ENCODE measurements around the gene RASEF.

Gene RASEF

DNA sequence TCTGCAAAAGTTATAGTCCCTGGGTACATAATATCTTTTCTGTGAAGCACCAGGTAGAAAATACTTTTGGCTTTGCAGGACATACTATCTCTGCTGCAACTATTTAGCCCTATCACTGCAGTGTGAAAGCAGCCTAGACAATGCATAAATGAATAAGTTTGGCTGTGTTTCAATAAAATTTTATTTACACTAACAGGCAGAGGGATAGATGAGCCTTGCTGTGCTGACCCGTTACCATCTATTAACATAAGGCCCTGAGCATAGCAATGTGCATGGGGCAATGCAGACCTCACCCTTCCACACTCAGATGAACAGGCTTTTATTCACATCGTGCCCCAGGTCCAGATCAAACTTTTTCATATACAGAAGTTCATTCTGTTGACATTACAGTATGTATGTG is 27.8 kb downstream of the RASEF start:
- TF ChIP-seq NFIC (IDR thresholded peaks at IDR 0.05) (no peak), CEBPB (IDR thresholded peaks at IDR 0.05) (no peak), ZBTB7A (IDR thresholded peaks at IDR 0.05; ENCODE audit: low read depth) (no peak), EGR1 (IDR thresholded peaks at IDR 0.05) (no peak), TEAD4 (IDR thresholded peaks at IDR 0.05) (no peak), FOXM1 (IDR thresholded peaks at IDR 0.05; ENCODE audit: borderline replicate concordance, low read depth) (no peak), RAD21 (IDR thresholded peaks at IDR 0.05; ENCODE audit: low read depth) (no peak), YY1 (IDR thresholded peaks at IDR 0.05; ENCODE audit: low read depth) (no peak), EP300 (IDR thresholded peaks at IDR 0.05; ENCODE audit: borderline replicate concordance) (no peak), TAF1 (IDR thresholded peaks at IDR 0.05; ENCODE audit: low read depth) (no peak), TCF12 (IDR thresholded peaks at IDR 0.05; ENCODE audit: low read depth) (no peak), CREB1 (IDR thresholded peaks at IDR 0.05; ENCODE audit: low read depth) (no peak)
- TF ChIP-seq, protein P1, sequence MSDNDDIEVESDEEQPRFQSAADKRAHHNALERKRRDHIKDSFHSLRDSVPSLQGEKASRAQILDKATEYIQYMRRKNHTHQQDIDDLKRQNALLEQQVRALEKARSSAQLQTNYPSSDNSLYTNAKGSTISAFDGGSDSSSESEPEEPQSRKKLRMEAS (IDR thresholded peaks at IDR 0.05): no peak
- TF ChIP-seq, protein P2, sequence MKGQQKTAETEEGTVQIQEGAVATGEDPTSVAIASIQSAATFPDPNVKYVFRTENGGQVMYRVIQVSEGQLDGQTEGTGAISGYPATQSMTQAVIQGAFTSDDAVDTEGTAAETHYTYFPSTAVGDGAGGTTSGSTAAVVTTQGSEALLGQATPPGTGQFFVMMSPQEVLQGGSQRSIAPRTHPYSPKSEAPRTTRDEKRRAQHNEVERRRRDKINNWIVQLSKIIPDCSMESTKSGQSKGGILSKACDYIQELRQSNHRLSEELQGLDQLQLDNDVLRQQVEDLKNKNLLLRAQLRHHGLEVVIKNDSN (IDR thresholded peaks at IDR 0.05): no peak
- TF ChIP-seq, protein P3, sequence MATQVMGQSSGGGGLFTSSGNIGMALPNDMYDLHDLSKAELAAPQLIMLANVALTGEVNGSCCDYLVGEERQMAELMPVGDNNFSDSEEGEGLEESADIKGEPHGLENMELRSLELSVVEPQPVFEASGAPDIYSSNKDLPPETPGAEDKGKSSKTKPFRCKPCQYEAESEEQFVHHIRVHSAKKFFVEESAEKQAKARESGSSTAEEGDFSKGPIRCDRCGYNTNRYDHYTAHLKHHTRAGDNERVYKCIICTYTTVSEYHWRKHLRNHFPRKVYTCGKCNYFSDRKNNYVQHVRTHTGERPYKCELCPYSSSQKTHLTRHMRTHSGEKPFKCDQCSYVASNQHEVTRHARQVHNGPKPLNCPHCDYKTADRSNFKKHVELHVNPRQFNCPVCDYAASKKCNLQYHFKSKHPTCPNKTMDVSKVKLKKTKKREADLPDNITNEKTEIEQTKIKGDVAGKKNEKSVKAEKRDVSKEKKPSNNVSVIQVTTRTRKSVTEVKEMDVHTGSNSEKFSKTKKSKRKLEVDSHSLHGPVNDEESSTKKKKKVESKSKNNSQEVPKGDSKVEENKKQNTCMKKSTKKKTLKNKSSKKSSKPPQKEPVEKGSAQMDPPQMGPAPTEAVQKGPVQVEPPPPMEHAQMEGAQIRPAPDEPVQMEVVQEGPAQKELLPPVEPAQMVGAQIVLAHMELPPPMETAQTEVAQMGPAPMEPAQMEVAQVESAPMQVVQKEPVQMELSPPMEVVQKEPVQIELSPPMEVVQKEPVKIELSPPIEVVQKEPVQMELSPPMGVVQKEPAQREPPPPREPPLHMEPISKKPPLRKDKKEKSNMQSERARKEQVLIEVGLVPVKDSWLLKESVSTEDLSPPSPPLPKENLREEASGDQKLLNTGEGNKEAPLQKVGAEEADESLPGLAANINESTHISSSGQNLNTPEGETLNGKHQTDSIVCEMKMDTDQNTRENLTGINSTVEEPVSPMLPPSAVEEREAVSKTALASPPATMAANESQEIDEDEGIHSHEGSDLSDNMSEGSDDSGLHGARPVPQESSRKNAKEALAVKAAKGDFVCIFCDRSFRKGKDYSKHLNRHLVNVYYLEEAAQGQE (IDR thresholded peaks at IDR 0.05; ENCODE audit: low read depth): no peak

DNA sequence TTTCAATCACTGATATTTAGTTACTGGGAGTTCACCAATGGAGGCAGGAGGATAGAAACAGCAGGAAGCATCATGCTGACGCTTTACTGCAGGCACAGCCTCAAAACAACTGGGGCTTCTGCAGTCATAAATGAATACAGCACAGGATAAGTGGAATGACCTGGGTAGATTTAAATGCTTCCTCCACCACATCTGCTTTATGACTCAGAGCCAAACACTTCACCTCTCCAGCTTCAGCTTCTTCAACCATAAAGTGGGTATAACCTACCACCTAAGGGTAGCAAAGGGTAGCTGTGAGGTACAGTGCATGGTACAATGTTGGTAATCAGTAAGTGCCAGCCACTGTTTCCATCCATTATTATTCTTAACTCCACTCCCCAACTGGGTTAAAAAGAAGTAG is 28.4 kb downstream of the RASEF start:
- TF ChIP-seq RAD21 (IDR thresholded peaks at IDR 0.05; ENCODE audit: low read depth) (no peak), EP300 (IDR thresholded peaks at IDR 0.05; ENCODE audit: borderline replicate concordance) (no peak), ZBTB7A (IDR thresholded peaks at IDR 0.05; ENCODE audit: low read depth) (no peak), TEAD4 (IDR thresholded peaks at IDR 0.05) (no peak), YY1 (IDR thresholded peaks at IDR 0.05; ENCODE audit: low read depth) (no peak), NFIC (IDR thresholded peaks at IDR 0.05) (no peak), CEBPB (IDR thresholded peaks at IDR 0.05) (no peak)
- TF ChIP-seq, protein P3 (IDR thresholded peaks at IDR 0.05; ENCODE audit: low read depth): no peak
- TF ChIP-seq, protein P1 (IDR thresholded peaks at IDR 0.05): no peak
- TF ChIP-seq, protein P2 (IDR thresholded peaks at IDR 0.05): no peak

DNA sequence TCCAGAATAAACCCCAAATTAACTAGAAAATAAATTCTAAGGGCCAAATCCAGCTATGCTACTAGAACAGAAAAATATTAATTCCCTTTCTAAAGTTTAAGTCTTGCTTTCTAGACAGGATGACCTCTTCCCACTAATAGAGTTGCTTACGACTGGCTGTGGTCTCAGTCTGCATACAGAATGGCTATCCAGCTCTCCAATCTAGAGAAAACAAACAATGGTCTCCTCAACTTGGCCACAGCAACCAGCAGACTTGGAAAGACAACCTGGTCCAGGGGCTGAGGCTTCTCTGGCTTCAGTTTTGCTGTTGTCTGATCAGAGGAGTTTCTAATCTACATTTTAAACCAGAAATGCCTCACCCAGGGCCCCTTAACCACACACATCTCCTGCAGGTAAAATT is 28.9 kb downstream of the RASEF start:
- no peak for TF ChIP-seq FOXM1 (IDR thresholded peaks at IDR 0.05; ENCODE audit: borderline replicate concordance, low read depth)
- TF ChIP-seq, protein P2 (IDR thresholded peaks at IDR 0.05): no peak
- TF ChIP-seq NFIC (IDR thresholded peaks at IDR 0.05): no peak
- TF ChIP-seq EGR1 (IDR thresholded peaks at IDR 0.05): no peak
- TF ChIP-seq, protein P3 (IDR thresholded peaks at IDR 0.05; ENCODE audit: low read depth): no peak
- no peak for TF ChIP-seq TCF12 (IDR thresholded peaks at IDR 0.05; ENCODE audit: low read depth)
- no peak for TF ChIP-seq TEAD4 (IDR thresholded peaks at IDR 0.05)
- TF ChIP-seq YY1 (IDR thresholded peaks at IDR 0.05; ENCODE audit: low read depth): no peak
- TF ChIP-seq EP300 (IDR thresholded peaks at IDR 0.05; ENCODE audit: borderline replicate concordance): no peak
- TF ChIP-seq RAD21 (IDR thresholded peaks at IDR 0.05; ENCODE audit: low read depth): no peak
- no peak for TF ChIP-seq ZBTB7A (IDR thresholded peaks at IDR 0.05; ENCODE audit: low read depth)

DNA sequence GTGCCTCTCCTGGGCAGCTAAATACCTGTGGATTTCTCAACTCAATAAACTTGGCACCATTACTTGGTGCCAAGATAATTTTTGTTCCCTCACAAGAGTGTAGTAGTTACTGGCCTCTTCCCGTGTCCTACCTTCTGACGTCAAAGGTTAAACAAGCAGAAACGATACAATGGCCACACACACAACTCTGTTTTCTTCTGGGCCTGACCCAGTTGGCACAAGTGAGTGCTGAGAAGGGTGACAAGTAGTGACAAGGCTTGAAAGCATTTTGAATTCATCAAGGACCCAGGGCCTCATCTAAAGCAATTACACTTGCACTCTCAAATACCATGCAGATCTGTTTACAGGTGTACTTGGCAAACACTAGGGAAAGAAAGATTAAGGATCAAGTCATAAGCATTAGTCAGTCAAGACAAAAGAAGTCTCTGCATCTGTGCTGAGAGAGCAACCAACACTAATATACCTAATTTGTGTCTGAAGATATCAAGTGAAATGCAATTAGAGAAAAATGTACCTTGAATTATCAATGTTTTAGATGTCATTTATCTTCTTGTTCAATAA is 30.8 kb downstream of the RASEF start:
- no peak for TF ChIP-seq TCF12 (IDR thresholded peaks at IDR 0.05; ENCODE audit: low read depth)
- TF ChIP-seq FOXM1 (IDR thresholded peaks at IDR 0.05; ENCODE audit: borderline replicate concordance, low read depth): no peak
- TF ChIP-seq, protein P3 (IDR thresholded peaks at IDR 0.05; ENCODE audit: low read depth): no peak
- no peak for TF ChIP-seq CREB1 (IDR thresholded peaks at IDR 0.05; ENCODE audit: low read depth)
- TF ChIP-seq TEAD4 (IDR thresholded peaks at IDR 0.05): no peak
- TF ChIP-seq TAF1 (IDR thresholded peaks at IDR 0.05; ENCODE audit: low read depth): no peak
- TF ChIP-seq YY1 (IDR thresholded peaks at IDR 0.05; ENCODE audit: low read depth): no peak
- no peak for TF ChIP-seq RAD21 (IDR thresholded peaks at IDR 0.05; ENCODE audit: low read depth)
